ENCODE data around the gene CTPS2.

Gene CTPS2

DNA sequence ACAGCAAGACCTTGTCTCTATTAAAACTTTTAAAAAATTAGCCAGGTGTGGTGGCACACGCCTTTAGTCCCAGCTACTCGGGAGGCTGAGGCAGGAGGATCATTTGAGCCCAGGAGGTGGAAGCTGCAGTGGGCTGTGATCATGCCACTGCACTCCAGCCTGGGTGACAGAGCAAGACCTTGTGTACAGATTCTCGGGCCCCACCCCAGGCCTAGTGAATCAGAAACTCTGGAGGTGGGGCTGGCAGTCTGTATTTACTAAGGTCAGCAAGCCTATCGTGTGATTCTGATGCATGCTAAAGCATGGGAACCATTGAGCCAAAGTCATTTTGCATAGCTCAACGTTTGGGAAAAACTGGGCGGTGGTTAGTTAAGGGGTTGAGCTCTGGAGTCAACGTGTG lies 59.0 kb downstream of the CTPS2 start:
- Histone ChIP-seq H2BK120ac (ENCODE audit: low read depth, low read length) (no peak overlapping the region), H4K8ac (ENCODE audit: low read depth, low read length) (no peak overlapping the region), H2BK5ac (ENCODE audit: low read length) (no peak overlapping the region), H3K27ac (replicated peaks; ENCODE audit: low read length) (no peak overlapping the region), H3K23ac (ENCODE audit: low read depth, low read length, poor library complexity) (no peak overlapping the region), H3K9ac (ENCODE audit: low read depth, low read length, poor library complexity) (no peak overlapping the region), H3K4me2 (ENCODE audit: insufficient read depth, low read length, poor library complexity, severe bottlenecking) (no peak overlapping the region), H4K91ac (ENCODE audit: low read depth, low read length, poor library complexity) (no peak overlapping the region), H3K79me1 (ENCODE audit: low read depth, low read length) (no peaks in the 10 kb centered on the region), H2BK15ac (ENCODE audit: low read length) (no peak overlapping the region), H2AK5ac (ENCODE audit: low read depth, low read length) (no peak overlapping the region), H2AFZ (ENCODE audit: low read length) (no peak overlapping the region), H3K9me3 (replicated peaks in 1 of 2; ENCODE audit: control insufficient read depth in 2 of 2, insufficient read depth in 1 of 2, low read depth in 1 of 2, low read length in 2 of 2) (no peaks in the 10 kb centered on the region), H3K4me1 (ENCODE audit: control insufficient read depth in 2 of 2, insufficient read depth in 1 of 2, low read depth in 1 of 2, low read length in 2 of 2) (no peaks in the 10 kb centered on the region), H3K4me3 (ENCODE audit: low read length in 2 of 2) (no peak overlapping the region), H3K36me3 (replicated peaks in 1 of 2; ENCODE audit: control insufficient read depth in 2 of 2, insufficient read depth in 2 of 2, low read length in 2 of 2) (peaks cover 0 to 28% of the 10 kb centered on the region in 2 donors), H3K14ac (ENCODE audit: low read length) (no peak overlapping the region), H3K18ac (ENCODE audit: low read length) (no peak overlapping the region), H3K27me3 (ENCODE audit: control insufficient read depth in 3 of 3, insufficient read depth in 3 of 3, low read depth in 1 of 3, low read length in 3 of 3) (no peaks in the 10 kb centered on the region), H2BK12ac (ENCODE audit: low read length) (no peak overlapping the region), H3K4ac (ENCODE audit: low read length) (no peak overlapping the region)
- DNase-seq (ENCODE audit: low spot score) = no peak
- WGBS, 2 donors (ENCODE audit: extremely low coverage in 2 of 2, insufficient read length in 2 of 2, insufficient replicate concordance in 1 of 2) = no CpG with 5 or more reads among the region's 7 CpGs

DNA sequence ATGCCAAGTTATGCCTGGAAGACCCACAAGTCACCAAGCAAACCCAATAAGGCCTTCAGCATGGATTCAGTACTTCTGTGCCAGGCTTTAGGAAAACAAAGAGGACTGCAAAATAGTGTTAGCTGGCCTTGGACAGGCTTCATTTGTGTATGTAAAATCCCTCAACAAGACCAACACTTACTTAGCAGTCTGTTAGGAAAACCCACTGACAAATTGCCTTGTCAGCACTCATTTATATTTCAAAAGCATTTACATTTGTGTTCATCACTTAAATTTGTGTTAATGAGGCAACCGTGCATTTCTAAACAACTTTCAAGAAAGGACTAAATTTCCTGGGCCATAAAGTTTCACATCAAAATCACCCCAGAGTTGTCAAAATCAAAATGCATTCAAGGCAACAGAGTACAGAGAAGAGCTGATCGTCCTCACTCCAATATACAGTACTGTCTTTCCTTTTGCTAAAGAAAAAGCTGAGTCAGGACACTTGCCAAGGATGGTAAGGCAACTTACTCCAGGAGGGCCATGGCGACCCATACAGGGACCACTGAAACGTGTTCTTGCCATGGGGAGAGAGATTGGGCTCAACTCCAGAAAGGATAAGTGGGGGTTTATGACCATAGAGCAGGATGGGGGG lies 61.0 kb downstream of the CTPS2 start:
- no peak overlapping the region for H4K91ac ChIP-seq (ENCODE audit: low read depth, low read length, poor library complexity)
- H3K14ac ChIP-seq (ENCODE audit: low read length) = no peak overlapping the region
- WGBS, 2 donors (ENCODE audit: extremely low coverage in 2 of 2, insufficient read length in 2 of 2, insufficient replicate concordance in 1 of 2) = no CpG with 5 or more reads among the region's 4 CpGs
- no peak for DNase-seq (ENCODE audit: low spot score)
- H3K18ac ChIP-seq (ENCODE audit: low read length) = no peak overlapping the region
- no peak overlapping the region for H4K8ac ChIP-seq (ENCODE audit: low read depth, low read length)
- H3K4ac ChIP-seq (ENCODE audit: low read length) = no peak overlapping the region
- H3K36me3 ChIP-seq (replicated peaks in 1 of 2; ENCODE audit: control insufficient read depth in 2 of 2, insufficient read depth in 2 of 2, low read length in 2 of 2) = peaks cover 0 to 22% of the 10 kb centered on the region in 2 donors
- H3K27ac ChIP-seq (replicated peaks; ENCODE audit: low read length) = no peak overlapping the region
- H3K9me3 ChIP-seq (replicated peaks in 1 of 2; ENCODE audit: control insufficient read depth in 2 of 2, insufficient read depth in 1 of 2, low read depth in 1 of 2, low read length in 2 of 2) = no peaks in the 10 kb centered on the region
- no peaks in the 10 kb centered on the region for H3K27me3 ChIP-seq (ENCODE audit: control insufficient read depth in 3 of 3, insufficient read depth in 3 of 3, low read depth in 1 of 3, low read length in 3 of 3)
- no peak overlapping the region for H2AK5ac ChIP-seq (ENCODE audit: low read depth, low read length)
- no peak overlapping the region for H3K9ac ChIP-seq (ENCODE audit: low read depth, low read length, poor library complexity)
- no peak overlapping the region for H2BK5ac ChIP-seq (ENCODE audit: low read length)
- no peak overlapping the region for H2BK120ac ChIP-seq (ENCODE audit: low read depth, low read length)
- H2BK12ac ChIP-seq (ENCODE audit: low read length) = no peak overlapping the region
- H3K23ac ChIP-seq (ENCODE audit: low read depth, low read length, poor library complexity) = no peak overlapping the region
- H2BK15ac ChIP-seq (ENCODE audit: low read length) = no peak overlapping the region
- H3K4me2 ChIP-seq (ENCODE audit: insufficient read depth, low read length, poor library complexity, severe bottlenecking) = no peak overlapping the region
- no peaks in the 10 kb centered on the region for H3K4me1 ChIP-seq (ENCODE audit: control insufficient read depth in 2 of 2, insufficient read depth in 1 of 2, low read depth in 1 of 2, low read length in 2 of 2)
- H2AFZ ChIP-seq (ENCODE audit: low read length) = no peak overlapping the region
- no peak overlapping the region for H3K4me3 ChIP-seq (ENCODE audit: low read length in 2 of 2)
- H3K79me1 ChIP-seq (ENCODE audit: low read depth, low read length) = no peaks in the 10 kb centered on the region

DNA sequence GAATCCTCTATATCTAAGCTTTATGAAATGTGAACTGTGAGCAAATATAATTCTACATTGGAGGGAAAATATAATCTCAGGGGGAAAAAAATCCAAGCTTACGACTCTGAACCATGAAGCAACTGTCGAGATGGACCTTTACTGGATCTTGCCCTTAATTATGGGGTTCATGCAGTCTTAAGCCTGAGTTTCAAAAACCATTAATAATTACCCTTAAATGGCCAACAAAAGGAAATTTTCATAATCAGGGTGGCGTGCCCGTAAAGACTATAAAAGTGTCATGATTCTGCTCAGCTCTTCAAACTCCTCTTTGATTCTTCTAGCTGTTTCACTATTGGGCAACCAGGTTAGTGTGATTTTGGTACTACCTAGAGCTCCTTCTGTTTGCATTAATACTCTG lies 62.6 kb downstream of the CTPS2 start, which contains the start of gene S100G:
TSS of gene S100G (plus strand) at position 301 of the 400 bp plus-strand sequence. CDS start 849 bp downstream, outside the sequence.
- H3K23ac ChIP-seq (ENCODE audit: low read depth, low read length, poor library complexity) = no peak within 1 kb of the TSS
- H4K91ac ChIP-seq (ENCODE audit: low read depth, low read length, poor library complexity) = no peak within 1 kb of the TSS
- H3K4me2 ChIP-seq (ENCODE audit: insufficient read depth, low read length, poor library complexity, severe bottlenecking) = no peak within 1 kb of the TSS
- H3K4ac ChIP-seq (ENCODE audit: low read length) = no peak within 1 kb of the TSS
- no peak within 1 kb of the TSS for H2BK5ac ChIP-seq (ENCODE audit: low read length)
- no peaks in the 10 kb centered on the region for H3K27me3 ChIP-seq (ENCODE audit: control insufficient read depth in 3 of 3, insufficient read depth in 3 of 3, low read depth in 1 of 3, low read length in 3 of 3)
- H3K36me3 ChIP-seq (replicated peaks in 1 of 2; ENCODE audit: control insufficient read depth in 2 of 2, insufficient read depth in 2 of 2, low read length in 2 of 2) = peaks cover 3 to 30% of the 10 kb centered on the region in 2 donors
- no peak within 1 kb of the TSS for H2BK15ac ChIP-seq (ENCODE audit: low read length)
- no peak within 1 kb of the TSS for H3K4me3 ChIP-seq (ENCODE audit: low read length in 2 of 2)
- no peaks in the 10 kb centered on the region for H3K79me1 ChIP-seq (ENCODE audit: low read depth, low read length)
- H2BK120ac ChIP-seq (ENCODE audit: low read depth, low read length) = no peak within 1 kb of the TSS
- no peak within 1 kb of the TSS for H3K14ac ChIP-seq (ENCODE audit: low read length)
- H4K8ac ChIP-seq (ENCODE audit: low read depth, low read length) = no peak within 1 kb of the TSS
- no peak within 1 kb of the TSS for H3K9ac ChIP-seq (ENCODE audit: low read depth, low read length, poor library complexity)
- H3K9me3 ChIP-seq (replicated peaks in 1 of 2; ENCODE audit: control insufficient read depth in 2 of 2, insufficient read depth in 1 of 2, low read depth in 1 of 2, low read length in 2 of 2) = peaks cover 0 to 1% of the 10 kb centered on the region in 2 donors
- no peak within 1 kb of the TSS for H2AFZ ChIP-seq (ENCODE audit: low read length)
- H3K18ac ChIP-seq (ENCODE audit: low read length) = no peak within 1 kb of the TSS
- H3K27ac ChIP-seq (replicated peaks; ENCODE audit: low read length) = no peak within 1 kb of the TSS
- no peaks in the 10 kb centered on the region for H3K4me1 ChIP-seq (ENCODE audit: control insufficient read depth in 2 of 2, insufficient read depth in 1 of 2, low read depth in 1 of 2, low read length in 2 of 2)
- DNase-seq (ENCODE audit: low spot score) = no peak
- H2BK12ac ChIP-seq (ENCODE audit: low read length) = no peak within 1 kb of the TSS
- no CpG with 5 or more reads among the region's 4 CpGs for WGBS, 2 donors (ENCODE audit: extremely low coverage in 2 of 2, insufficient read length in 2 of 2, insufficient replicate concordance in 1 of 2)
- H2AK5ac ChIP-seq (ENCODE audit: low read depth, low read length) = no peak within 1 kb of the TSS

DNA sequence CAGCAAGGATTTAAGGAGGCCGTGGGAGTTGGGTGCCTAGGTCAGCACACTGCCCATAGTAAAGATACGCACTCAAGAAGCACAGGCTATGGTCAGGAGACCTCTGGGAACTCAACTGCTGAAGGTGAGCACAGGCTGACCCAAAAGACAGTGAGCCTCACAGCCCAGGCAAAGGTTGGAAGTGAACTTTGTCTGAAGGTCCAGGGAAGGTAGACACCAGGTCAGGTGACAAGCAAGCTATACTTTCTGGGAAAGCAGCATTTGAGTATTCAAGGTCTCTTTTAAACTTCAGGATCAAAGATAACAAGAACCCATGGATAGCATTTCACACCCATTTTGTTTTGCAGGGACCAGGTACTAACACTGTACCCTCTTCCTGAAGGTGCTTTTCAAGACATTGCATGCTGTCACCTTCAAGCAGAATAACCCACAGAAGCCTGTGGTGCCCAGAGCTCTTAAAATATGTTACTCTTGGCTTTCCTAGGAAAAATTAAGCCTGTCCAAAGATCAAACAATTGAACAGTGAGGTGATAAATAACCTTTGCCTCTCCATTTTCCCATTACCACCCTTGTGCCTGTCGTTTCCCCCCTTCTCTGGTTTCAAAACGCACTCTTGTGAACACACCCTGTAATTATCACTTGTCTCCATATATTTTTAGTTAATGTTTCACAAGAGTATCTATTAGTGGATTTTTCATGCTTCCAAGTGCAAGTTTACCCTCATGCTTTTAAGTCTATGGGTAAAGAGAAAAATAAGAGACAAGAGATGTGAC lies 65.9 kb downstream of the CTPS2 start:
- no peak for DNase-seq (ENCODE audit: low spot score)
- H2AK5ac ChIP-seq (ENCODE audit: low read depth, low read length) = no peak overlapping the region
- H4K8ac ChIP-seq (ENCODE audit: low read depth, low read length) = no peak overlapping the region
- no peaks in the 10 kb centered on the region for H3K4me1 ChIP-seq (ENCODE audit: control insufficient read depth in 2 of 2, insufficient read depth in 1 of 2, low read depth in 1 of 2, low read length in 2 of 2)
- no peak overlapping the region for H3K27ac ChIP-seq (replicated peaks; ENCODE audit: low read length)
- no peak overlapping the region for H3K4me3 ChIP-seq (ENCODE audit: low read length in 2 of 2)
- H2AFZ ChIP-seq (ENCODE audit: low read length) = no peak overlapping the region
- H3K23ac ChIP-seq (ENCODE audit: low read depth, low read length, poor library complexity) = no peak overlapping the region
- H3K4ac ChIP-seq (ENCODE audit: low read length) = no peak overlapping the region
- H2BK12ac ChIP-seq (ENCODE audit: low read length) = no peak overlapping the region
- H3K14ac ChIP-seq (ENCODE audit: low read length) = no peak overlapping the region
- no peak overlapping the region for H2BK120ac ChIP-seq (ENCODE audit: low read depth, low read length)
- no peak overlapping the region for H3K18ac ChIP-seq (ENCODE audit: low read length)
- no peaks in the 10 kb centered on the region for H3K79me1 ChIP-seq (ENCODE audit: low read depth, low read length)
- no peaks in the 10 kb centered on the region for H3K27me3 ChIP-seq (ENCODE audit: control insufficient read depth in 3 of 3, insufficient read depth in 3 of 3, low read depth in 1 of 3, low read length in 3 of 3)
- peaks cover 0 to 1% of the 10 kb centered on the region in 2 donors for H3K9me3 ChIP-seq (replicated peaks in 1 of 2; ENCODE audit: control insufficient read depth in 2 of 2, insufficient read depth in 1 of 2, low read depth in 1 of 2, low read length in 2 of 2)
- no peak overlapping the region for H3K4me2 ChIP-seq (ENCODE audit: insufficient read depth, low read length, poor library complexity, severe bottlenecking)
- H4K91ac ChIP-seq (ENCODE audit: low read depth, low read length, poor library complexity) = no peak overlapping the region
- H3K36me3 ChIP-seq (replicated peaks in 1 of 2; ENCODE audit: control insufficient read depth in 2 of 2, insufficient read depth in 2 of 2, low read length in 2 of 2) = peaks cover 3 to 22% of the 10 kb centered on the region in 2 donors
- no peak overlapping the region for H3K9ac ChIP-seq (ENCODE audit: low read depth, low read length, poor library complexity)
- no CpG with 5 or more reads among the region's 4 CpGs for WGBS, 2 donors (ENCODE audit: extremely low coverage in 2 of 2, insufficient read length in 2 of 2, insufficient replicate concordance in 1 of 2)
- no peak overlapping the region for H2BK15ac ChIP-seq (ENCODE audit: low read length)
- no peak overlapping the region for H2BK5ac ChIP-seq (ENCODE audit: low read length)

All from neuronal stem cell (in vitro differentiated cells).